SK-N-SH treated with all-trans-retinoic acid at 6 μM for 48 hours (cell line): ENCODE results near the gene FIGN.

Source experiments
- ATAC-seq: fragments of 200-7000 bp; cut with Tn5 transposase; 3 replicates; pipeline ENCODE4 v1.9.1; 2020; ENCODE audit warnings: mild to moderate bottlenecking, moderate library complexity
- ARNTL ChIP-seq: fragments of 450-650 bp; formaldehyde crosslinking; IDR thresholded peaks from 2 replicates; pipeline ENCODE4 v1.5.0; 2020; ENCODE audit warnings: low read depth, mild to moderate bottlenecking, moderate library complexity, borderline replicate concordance
- BACH2 ChIP-seq: fragments of 250-450 bp; sonication (Bioruptor Pico); IDR thresholded peaks from 2 replicates; pipeline ENCODE4 v1.9.0; 2021; ENCODE audit warnings: mild to moderate bottlenecking, borderline replicate concordance
- CSDC2 ChIP-seq: fragments of 250-450 bp; sonication (Bioruptor Pico); IDR thresholded peaks from 2 replicates; pipeline ENCODE4 v1.5.0; 2020; ENCODE audit warnings: mild to moderate bottlenecking, moderate library complexity
- ESRRG ChIP-seq: fragments of 250-450 bp; sonication (Bioruptor Pico); IDR thresholded peaks from 2 replicates; pipeline ENCODE4 v1.6.1; 2021; ENCODE audit warnings: mild to moderate bottlenecking
- ISL1 ChIP-seq: fragments of 250-450 bp; sonication (Bioruptor Pico); IDR thresholded peaks from 2 replicates; pipeline ENCODE4 v2.1.2; 2022; ENCODE audit warnings: mild to moderate bottlenecking, moderate library complexity
- PPARA ChIP-seq: fragments of 250-450 bp; sonication (Bioruptor Pico); IDR thresholded peaks from 2 replicates; pipeline ENCODE4 v1.5.0; 2020; ENCODE audit warnings: mild to moderate bottlenecking, borderline replicate concordance
- RARB ChIP-seq: fragments of 250-450 bp; sonication (Bioruptor Pico); IDR thresholded peaks from 2 replicates; pipeline ENCODE4 v1.8.0; 2021; ENCODE audit warnings: mild to moderate bottlenecking, moderate library complexity
- SNAI2 ChIP-seq: fragments of 250-450 bp; sonication (Bioruptor Pico); IDR thresholded peaks from 2 replicates; pipeline ENCODE4 v1.5.0; 2020; ENCODE audit warnings: mild to moderate bottlenecking, moderate library complexity
- TCF4 ChIP-seq: fragments of 250-450 bp; sonication (Bioruptor Pico); IDR thresholded peaks from 2 replicates; pipeline ENCODE4 v1.8.0; 2021; ENCODE audit warnings: mild to moderate bottlenecking, moderate library complexity, borderline replicate concordance
- ZC3H10 ChIP-seq: fragments of 250-450 bp; sonication (Bioruptor Pico); IDR thresholded peaks from 2 replicates; pipeline ENCODE4 v1.5.1; 2021; ENCODE audit warnings: mild to moderate bottlenecking, moderate library complexity
- ZFP3 ChIP-seq: fragments of 250-450 bp; sonication (Bioruptor Pico); IDR thresholded peaks from 2 replicates; pipeline ENCODE4 v1.5.0; 2020; ENCODE audit warnings: mild to moderate bottlenecking, moderate library complexity
- ZFP30 ChIP-seq: fragments of 450-650 bp; formaldehyde crosslinking; IDR thresholded peaks from 2 replicates; pipeline ENCODE4 v1.5.0; 2022; ENCODE audit warnings: mild to moderate bottlenecking, moderate library complexity
- ZNF565 ChIP-seq: fragments of 450-650 bp; formaldehyde crosslinking; conservative IDR thresholded peaks from 2 replicates; pipeline ENCODE4 v1.5.0; 2020; ENCODE audit warnings: low read depth, mild to moderate bottlenecking, moderate library complexity
- ZNF70 ChIP-seq: fragments of 450-650 bp; formaldehyde crosslinking; IDR thresholded peaks from 2 replicates; pipeline ENCODE4 v1.5.0; 2020; ENCODE audit warnings: mild to moderate bottlenecking, moderate library complexity
- ZNF8 ChIP-seq: fragments of 450-650 bp; formaldehyde crosslinking; IDR thresholded peaks from 2 replicates; pipeline ENCODE4 v1.5.0; 2020; ENCODE audit warnings: mild to moderate bottlenecking, moderate library complexity
- TF ChIP-seq, protein P1 (sequence below): fragments of 250-450 bp; sonication (Bioruptor Pico); IDR thresholded peaks from 2 replicates; pipeline ENCODE4 v1.8.0; 2021; ENCODE audit warnings: low read depth, mild to moderate bottlenecking, moderate library complexity, borderline replicate concordance
- TF ChIP-seq, protein P2 (sequence below): fragments of 250-450 bp; sonication (Bioruptor Pico); IDR thresholded peaks from 2 replicates; pipeline ENCODE4 v1.8.0; 2020; ENCODE audit warnings: mild to moderate bottlenecking, moderate library complexity, borderline replicate concordance
- TF ChIP-seq, protein P3 (sequence below): fragments of 250-450 bp; sonication (Bioruptor Pico); IDR thresholded peaks from 2 replicates; pipeline ENCODE4 v1.5.1; 2020; ENCODE audit warnings: low read depth, mild to moderate bottlenecking, moderate library complexity

Gene FIGN

DNA sequence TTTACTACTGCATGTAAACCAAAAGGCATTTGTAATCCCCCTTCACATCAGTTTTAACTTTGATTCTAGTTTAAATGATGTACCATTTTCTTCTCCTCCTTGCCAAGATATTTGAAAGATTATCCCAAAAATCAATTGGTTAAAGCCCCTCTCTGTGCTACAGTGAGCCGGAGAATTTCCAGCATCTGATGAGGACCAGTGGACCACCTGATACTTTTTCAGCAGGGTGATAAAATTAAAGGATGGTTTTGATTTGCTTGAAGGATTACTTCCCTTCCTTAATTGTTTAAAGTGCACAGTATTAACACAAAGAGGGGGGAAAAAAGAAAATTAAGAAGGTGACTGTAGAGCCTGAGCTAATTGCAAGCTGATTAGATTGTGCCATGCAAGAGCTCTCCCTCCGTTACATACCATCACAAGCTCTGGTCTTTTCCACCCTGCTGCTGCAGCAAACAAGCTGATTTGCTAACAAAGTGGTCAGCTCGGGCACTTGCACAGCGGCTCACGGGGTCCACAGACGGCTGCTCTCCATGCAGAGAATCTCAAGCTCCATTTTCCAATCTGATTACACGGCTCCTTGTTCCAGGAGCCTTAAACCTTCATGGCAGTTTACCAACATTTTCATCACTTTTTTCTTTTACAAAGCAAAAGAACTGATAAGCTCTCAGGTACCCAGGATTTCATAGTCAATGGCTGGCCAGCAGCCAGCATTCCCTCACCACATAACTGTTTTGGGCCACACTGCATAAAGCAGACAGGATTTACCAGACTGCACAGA is 22.1 kb downstream of the FIGN start (continued):
- TF ChIP-seq, protein P1, sequence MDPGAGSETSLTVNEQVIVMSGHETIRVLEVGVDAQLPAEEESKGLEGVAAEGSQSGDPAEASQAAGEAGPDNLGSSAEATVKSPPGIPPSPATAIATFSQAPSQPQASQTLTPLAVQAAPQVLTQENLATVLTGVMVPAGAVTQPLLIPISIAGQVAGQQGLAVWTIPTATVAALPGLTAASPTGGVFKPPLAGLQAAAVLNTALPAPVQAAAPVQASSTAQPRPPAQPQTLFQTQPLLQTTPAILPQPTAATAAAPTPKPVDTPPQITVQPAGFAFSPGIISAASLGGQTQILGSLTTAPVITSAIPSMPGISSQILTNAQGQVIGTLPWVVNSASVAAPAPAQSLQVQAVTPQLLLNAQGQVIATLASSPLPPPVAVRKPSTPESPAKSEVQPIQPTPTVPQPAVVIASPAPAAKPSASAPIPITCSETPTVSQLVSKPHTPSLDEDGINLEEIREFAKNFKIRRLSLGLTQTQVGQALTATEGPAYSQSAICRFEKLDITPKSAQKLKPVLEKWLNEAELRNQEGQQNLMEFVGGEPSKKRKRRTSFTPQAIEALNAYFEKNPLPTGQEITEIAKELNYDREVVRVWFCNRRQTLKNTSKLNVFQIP (CRISPR knock-in tag), result no peak
- no peak for TF ChIP-seq ZNF565 (CRISPR knock-in tag)
- TF ChIP-seq ESRRG (CRISPR knock-in tag), result no peak
- TF ChIP-seq ZNF70 (CRISPR knock-in tag), result no peak
- TF ChIP-seq RARB (CRISPR knock-in tag), result no peak

DNA sequence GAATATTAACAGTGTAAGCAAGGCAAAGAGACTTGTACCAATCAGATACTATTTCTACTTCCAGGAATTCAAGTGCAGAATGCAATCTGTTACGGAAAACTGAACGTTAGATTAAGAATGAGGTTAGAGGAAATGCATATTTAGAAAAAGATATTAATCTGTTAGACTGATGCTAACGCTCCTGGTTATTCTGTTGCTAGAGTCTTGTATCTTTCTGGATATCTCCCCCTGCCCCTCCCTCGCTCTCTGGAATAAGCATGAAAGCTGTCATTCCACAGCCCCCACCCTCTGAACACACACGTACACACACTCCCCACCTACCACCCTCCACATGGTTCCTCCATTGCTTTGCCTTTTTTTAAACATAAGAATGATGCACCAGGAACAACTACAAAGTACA is 24.1 kb downstream of the FIGN start:
- no peak for ATAC-seq
- TF ChIP-seq TCF4 (CRISPR knock-in tag), result no peak
- no peak for TF ChIP-seq ZNF8 (CRISPR knock-in tag)
- TF ChIP-seq ZFP3, result no peak

DNA sequence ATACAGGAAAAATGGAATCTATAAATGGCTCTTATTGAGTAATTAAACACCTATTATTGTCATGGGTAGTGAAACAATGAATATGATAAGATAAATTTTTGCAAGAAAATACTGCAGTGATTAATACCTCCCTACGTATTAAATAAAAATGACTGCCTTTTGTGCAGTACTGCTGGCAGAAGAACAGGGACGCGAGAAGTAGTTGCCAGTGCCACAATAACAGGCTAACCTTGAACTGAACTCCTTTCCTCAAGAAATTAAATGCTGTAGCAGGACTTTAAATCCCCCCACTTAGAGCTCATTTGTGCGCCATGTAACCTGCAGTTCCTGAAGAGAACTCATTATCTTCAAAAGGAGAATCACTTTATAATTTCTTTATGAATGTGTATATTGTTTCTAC is 24.6 kb downstream of the FIGN start:
- no peak for ATAC-seq
- no peak for TF ChIP-seq ZNF70 (CRISPR knock-in tag)
- TF ChIP-seq CSDC2 (CRISPR knock-in tag), result no peak
- no peak for TF ChIP-seq ISL1 (CRISPR knock-in tag)
- TF ChIP-seq, protein P2, sequence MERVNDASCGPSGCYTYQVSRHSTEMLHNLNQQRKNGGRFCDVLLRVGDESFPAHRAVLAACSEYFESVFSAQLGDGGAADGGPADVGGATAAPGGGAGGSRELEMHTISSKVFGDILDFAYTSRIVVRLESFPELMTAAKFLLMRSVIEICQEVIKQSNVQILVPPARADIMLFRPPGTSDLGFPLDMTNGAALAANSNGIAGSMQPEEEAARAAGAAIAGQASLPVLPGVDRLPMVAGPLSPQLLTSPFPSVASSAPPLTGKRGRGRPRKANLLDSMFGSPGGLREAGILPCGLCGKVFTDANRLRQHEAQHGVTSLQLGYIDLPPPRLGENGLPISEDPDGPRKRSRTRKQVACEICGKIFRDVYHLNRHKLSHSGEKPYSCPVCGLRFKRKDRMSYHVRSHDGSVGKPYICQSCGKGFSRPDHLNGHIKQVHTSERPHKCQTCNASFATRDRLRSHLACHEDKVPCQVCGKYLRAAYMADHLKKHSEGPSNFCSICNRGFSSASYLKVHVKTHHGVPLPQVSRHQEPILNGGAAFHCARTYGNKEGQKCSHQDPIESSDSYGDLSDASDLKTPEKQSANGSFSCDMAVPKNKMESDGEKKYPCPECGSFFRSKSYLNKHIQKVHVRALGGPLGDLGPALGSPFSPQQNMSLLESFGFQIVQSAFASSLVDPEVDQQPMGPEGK, result no peak
- no peak for TF ChIP-seq ZNF565 (CRISPR knock-in tag)

DNA sequence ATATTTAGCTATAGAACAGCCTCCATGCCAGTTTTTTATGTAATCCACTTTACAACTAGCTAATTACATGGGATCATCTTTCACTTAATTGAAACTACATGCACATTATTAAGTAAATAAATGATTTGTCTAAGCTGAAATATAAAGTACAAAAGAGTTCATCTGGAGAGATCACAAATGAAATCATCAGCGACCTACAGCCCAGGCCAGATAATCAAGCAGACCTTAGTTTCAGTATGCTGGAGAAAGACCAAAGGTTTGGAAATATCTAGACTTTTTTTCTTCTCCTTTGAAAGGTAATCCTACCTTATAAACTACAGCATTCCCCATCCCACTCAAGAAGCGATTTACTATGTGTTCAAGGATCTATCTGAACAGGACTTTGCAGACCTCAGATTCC is 26.5 kb downstream of the FIGN start:
- no peak for TF ChIP-seq ISL1 (CRISPR knock-in tag)
- TF ChIP-seq ZFP3, result no peak
- TF ChIP-seq ZFP30, result no peak
- TF ChIP-seq, protein P2, result no peak
- no peak for TF ChIP-seq ZC3H10

DNA sequence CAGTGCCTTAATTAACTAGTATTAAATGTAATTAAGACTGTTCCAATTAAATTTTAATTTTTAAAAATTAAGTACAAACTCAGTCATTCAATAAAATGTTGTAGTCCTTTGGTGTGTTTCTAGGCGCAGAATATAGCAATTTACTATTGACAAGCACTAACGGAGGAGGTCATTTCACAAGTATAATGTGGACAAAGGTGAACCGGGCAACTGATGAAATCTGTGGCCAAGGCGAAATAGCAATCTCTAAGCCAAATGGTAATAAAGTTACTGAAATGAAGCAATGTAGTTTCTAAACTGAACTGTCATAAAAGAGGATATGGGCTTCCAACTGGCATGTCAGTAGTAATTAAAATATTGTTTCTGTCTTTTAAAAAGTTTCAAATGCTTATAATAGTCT is 27.5 kb downstream of the FIGN start:
- TF ChIP-seq ZFP30 (no peak), ARNTL (CRISPR knock-in tag) (no peak), TCF4 (CRISPR knock-in tag) (no peak), ZNF8 (CRISPR knock-in tag) (no peak), SNAI2 (no peak), BACH2 (CRISPR knock-in tag) (no peak), CSDC2 (CRISPR knock-in tag) (no peak), PPARA (CRISPR knock-in tag) (no peak), ZNF565 (CRISPR knock-in tag) (no peak), ZNF70 (CRISPR knock-in tag) (no peak)
- TF ChIP-seq, protein P2, result no peak
- TF ChIP-seq, protein P3, sequence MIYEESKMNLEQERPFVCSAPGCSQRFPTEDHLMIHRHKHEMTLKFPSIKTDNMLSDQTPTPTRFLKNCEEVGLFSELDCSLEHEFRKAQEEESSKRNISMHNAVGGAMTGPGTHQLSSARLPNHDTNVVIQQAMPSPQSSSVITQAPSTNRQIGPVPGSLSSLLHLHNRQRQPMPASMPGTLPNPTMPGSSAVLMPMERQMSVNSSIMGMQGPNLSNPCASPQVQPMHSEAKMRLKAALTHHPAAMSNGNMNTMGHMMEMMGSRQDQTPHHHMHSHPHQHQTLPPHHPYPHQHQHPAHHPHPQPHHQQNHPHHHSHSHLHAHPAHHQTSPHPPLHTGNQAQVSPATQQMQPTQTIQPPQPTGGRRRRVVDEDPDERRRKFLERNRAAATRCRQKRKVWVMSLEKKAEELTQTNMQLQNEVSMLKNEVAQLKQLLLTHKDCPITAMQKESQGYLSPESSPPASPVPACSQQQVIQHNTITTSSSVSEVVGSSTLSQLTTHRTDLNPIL, result no peak
- TF ChIP-seq, protein P1 (CRISPR knock-in tag), result no peak
- ATAC-seq, result no peak

More for the DNA sequence above, 26.5 kb downstream of the FIGN start:
- ATAC-seq, result no peak
